PFSK-1 (cell line): ENCODE measurements around the gene FREM1.

ENCODE experiments used
- FOXP2 ChIP-seq: optimal IDR thresholded peaks from 2 replicates; pipeline ENCODE3; 2011; ENCODE audit warnings: borderline replicate concordance, control low read depth, inconsistent platforms; ENCODE audit not compliant: insufficient read depth; ENCODE audit errors: extremely low read length, extremely low read depth
- POLR2AphosphoS5 ChIP-seq: IDR thresholded peaks from 2 replicates; pipeline ENCODE4 v1.6.1; 2012; ENCODE audit warnings: low read depth, mild to moderate bottlenecking, control low read depth, low read length, moderate library complexity
- REST ChIP-seq, 2 experiments: IDR thresholded peaks; 2 replicates each; pipeline versions ENCODE4 v1.6.1 to v1.8.0; 2011 to 2012; ENCODE audit warnings: low read depth in 2 of 2, low read length in 2 of 2, control low read depth in 1 of 2, inconsistent platforms in 1 of 2, mild to moderate bottlenecking in 1 of 2, moderate library complexity in 1 of 2; ENCODE audit not compliant: insufficient read depth in 1 of 2
- SIN3A ChIP-seq: IDR thresholded peaks from 2 replicates; pipeline ENCODE4 v1.6.1; 2012; ENCODE audit warnings: mild to moderate bottlenecking, low read length, moderate library complexity, borderline replicate concordance; ENCODE audit not compliant: insufficient read depth
- TAF1 ChIP-seq: IDR thresholded peaks from 2 replicates; pipeline ENCODE4 v1.6.1; 2012; ENCODE audit warnings: low read length, control low read depth, borderline replicate concordance; ENCODE audit not compliant: insufficient read depth

- no peak for TF ChIP-seq POLR2AphosphoS5
- TF ChIP-seq TAF1: no peak
- no peak for TF ChIP-seq REST (IDR thresholded peaks at IDR 0.05; ENCODE audit: insufficient read depth in 1 of 2, low read depth in 2 of 2, low read length in 2 of 2)
- TF ChIP-seq SIN3A: no peak
- no peak for TF ChIP-seq FOXP2
These were observed 158.0 kb downstream of the FREM1 start for GRCh38 chr9:14752271-14752670.
